ENCODE results near the gene DNM3. TPM values are rescaled to one million over a fixed set of nuclear protein-coding genes. Genes with fewer than 3 reads are reported as not detected.

Gene DNM3
- total RNA-seq, 3 donors from 2014 or later (not counting 1 experiment from before 2014, with no cell fraction given), result 2.5 to 3.3 (median 2.8) TPM

DNA sequence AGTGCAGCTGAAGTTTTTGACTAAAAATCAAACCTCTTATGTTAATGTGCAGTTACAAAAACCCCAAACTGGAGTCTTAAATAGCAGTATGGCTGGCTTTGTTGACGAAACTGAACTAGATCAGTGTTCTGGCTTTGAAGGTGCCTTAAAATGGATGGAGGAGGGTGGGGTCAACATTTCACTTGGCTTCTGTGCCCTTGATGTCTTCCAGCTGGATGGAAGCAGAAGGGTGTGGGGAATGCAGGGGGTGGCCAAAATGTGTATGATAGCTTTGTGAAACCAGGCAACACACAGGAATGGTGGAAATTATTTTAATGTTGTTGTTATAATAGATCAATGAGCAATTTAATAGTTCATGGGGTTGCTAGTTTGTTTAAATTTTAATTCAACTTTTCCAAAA is 482.4 kb downstream of the DNM3 start:
- 100% methylated on average over 1 of the region's 1 CpG for WGBS (ENCODE audit: insufficient coverage)
- no peak overlapping the region for H3K4me3 ChIP-seq (ENCODE audit: low read length)
- TF ChIP-seq, protein P1, sequence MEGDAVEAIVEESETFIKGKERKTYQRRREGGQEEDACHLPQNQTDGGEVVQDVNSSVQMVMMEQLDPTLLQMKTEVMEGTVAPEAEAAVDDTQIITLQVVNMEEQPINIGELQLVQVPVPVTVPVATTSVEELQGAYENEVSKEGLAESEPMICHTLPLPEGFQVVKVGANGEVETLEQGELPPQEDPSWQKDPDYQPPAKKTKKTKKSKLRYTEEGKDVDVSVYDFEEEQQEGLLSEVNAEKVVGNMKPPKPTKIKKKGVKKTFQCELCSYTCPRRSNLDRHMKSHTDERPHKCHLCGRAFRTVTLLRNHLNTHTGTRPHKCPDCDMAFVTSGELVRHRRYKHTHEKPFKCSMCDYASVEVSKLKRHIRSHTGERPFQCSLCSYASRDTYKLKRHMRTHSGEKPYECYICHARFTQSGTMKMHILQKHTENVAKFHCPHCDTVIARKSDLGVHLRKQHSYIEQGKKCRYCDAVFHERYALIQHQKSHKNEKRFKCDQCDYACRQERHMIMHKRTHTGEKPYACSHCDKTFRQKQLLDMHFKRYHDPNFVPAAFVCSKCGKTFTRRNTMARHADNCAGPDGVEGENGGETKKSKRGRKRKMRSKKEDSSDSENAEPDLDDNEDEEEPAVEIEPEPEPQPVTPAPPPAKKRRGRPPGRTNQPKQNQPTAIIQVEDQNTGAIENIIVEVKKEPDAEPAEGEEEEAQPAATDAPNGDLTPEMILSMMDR (IDR thresholded peaks at IDR 0.05), result no peak
- intact Hi-C loops (cut with micrococcal nuclease), result no loop called here
- H3K36me3 ChIP-seq (ENCODE audit: control insufficient read depth, insufficient read depth, low read length), result no peaks in the 10 kb centered on the region
- DNase-seq, result no peak
- ATAC-seq, result no peak
- Mint-ChIP-seq H3K4me3 (no peak overlapping the region), H3K36me3 (no peaks in the 10 kb centered on the region), H3K27ac (no peak overlapping the region), H3K4me1 (no peaks in the 10 kb centered on the region), H3K9me3 (peaks cover 2% of the 10 kb centered on the region in 2 donors), H3K27me3 (ENCODE audit: low read depth in 2 of 2) (no peaks in the 10 kb centered on the region)
- no peaks in the 10 kb centered on the region for H3K9me3 ChIP-seq (ENCODE audit: control insufficient read depth, insufficient read depth, low read length)
- no peaks in the 10 kb centered on the region for H3K27me3 ChIP-seq (ENCODE audit: control insufficient read depth, insufficient read depth, low read length)
- H3K4me1 ChIP-seq (ENCODE audit: control insufficient read depth, insufficient read depth, low read length), result no peaks in the 10 kb centered on the region
- no peak overlapping the region for H3K27ac ChIP-seq (ENCODE audit: low read length)

DNA sequence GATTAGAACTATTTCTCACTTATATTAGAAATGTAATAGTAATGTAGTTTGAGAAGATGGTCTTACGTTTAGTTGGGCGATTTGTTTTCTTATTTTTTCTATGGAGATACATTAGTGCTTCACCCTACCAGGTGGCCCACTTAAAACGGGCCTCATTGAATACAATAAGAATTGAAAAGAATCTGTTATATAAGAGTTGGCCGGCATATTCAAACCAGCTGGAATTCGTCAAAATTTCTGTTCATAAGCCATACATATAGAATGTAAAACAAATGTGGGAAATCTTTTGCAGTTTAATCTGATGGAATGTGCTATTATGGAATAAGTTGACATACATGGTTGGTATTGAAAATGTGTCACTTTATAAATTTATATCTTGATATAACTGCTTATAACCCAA is 482.8 kb downstream of the DNM3 start:
- no peak for DNase-seq
- no peak for ATAC-seq
- no peak overlapping the region for H3K27ac ChIP-seq (ENCODE audit: low read length)
- no peaks in the 10 kb centered on the region for H3K36me3 ChIP-seq (ENCODE audit: control insufficient read depth, insufficient read depth, low read length)
- Mint-ChIP-seq H3K27ac (no peak overlapping the region), H3K27me3 (ENCODE audit: low read depth in 2 of 2) (no peaks in the 10 kb centered on the region), H3K9me3 (peaks cover 2% of the 10 kb centered on the region in 2 donors), H3K4me3 (no peak overlapping the region), H3K36me3 (no peaks in the 10 kb centered on the region), H3K4me1 (no peaks in the 10 kb centered on the region)
- H3K4me1 ChIP-seq (ENCODE audit: control insufficient read depth, insufficient read depth, low read length), result no peaks in the 10 kb centered on the region
- H3K9me3 ChIP-seq (ENCODE audit: control insufficient read depth, insufficient read depth, low read length), result no peaks in the 10 kb centered on the region
- TF ChIP-seq, protein P1 (IDR thresholded peaks at IDR 0.05), result no peak
- intact Hi-C loops (cut with micrococcal nuclease), result no loop called here
- no peak overlapping the region for H3K4me3 ChIP-seq (ENCODE audit: low read length)
- H3K27me3 ChIP-seq (ENCODE audit: control insufficient read depth, insufficient read depth, low read length), result no peaks in the 10 kb centered on the region
- WGBS (ENCODE audit: insufficient coverage), result 90% methylated on average over 2 of the region's 5 CpGs

DNA sequence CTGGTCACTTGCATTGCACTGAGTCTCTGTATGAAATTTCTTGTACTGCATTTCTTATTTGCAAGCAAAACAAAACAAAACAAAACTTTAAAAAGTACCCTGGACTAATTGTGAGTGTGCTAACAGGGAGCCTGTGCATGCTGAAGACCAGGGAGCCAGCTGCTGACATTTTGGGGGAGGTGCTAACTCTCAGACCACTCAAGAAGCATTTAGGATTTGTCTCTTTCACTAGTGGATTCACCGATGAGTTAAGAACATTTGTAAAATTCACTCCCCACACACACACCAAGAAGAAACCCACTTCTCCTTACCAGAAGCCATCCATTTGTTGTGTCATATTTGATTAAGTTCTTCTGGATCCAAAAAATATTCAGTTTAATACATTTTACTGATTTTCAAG is 483.5 kb downstream of the DNM3 start:
- Histone ChIP-seq H3K4me3 (ENCODE audit: low read length) (no peak overlapping the region), H3K36me3 (ENCODE audit: control insufficient read depth, insufficient read depth, low read length) (no peaks in the 10 kb centered on the region), H3K27me3 (ENCODE audit: control insufficient read depth, insufficient read depth, low read length) (no peaks in the 10 kb centered on the region), H3K4me1 (ENCODE audit: control insufficient read depth, insufficient read depth, low read length) (no peaks in the 10 kb centered on the region), H3K9me3 (ENCODE audit: control insufficient read depth, insufficient read depth, low read length) (no peaks in the 10 kb centered on the region), H3K27ac (ENCODE audit: low read length) (no peak overlapping the region)
- no peaks in the 10 kb centered on the region for H3K4me1 Mint-ChIP-seq
- WGBS (ENCODE audit: insufficient coverage), result 80% methylated on average over 1 of the region's 1 CpG
- DNase-seq (no peak), ATAC-seq (no peak)
- intact Hi-C loops (cut with micrococcal nuclease), result no loop called here
- no peaks in the 10 kb centered on the region for H3K36me3 Mint-ChIP-seq
- no peak overlapping the region for H3K4me3 Mint-ChIP-seq
- H3K9me3 Mint-ChIP-seq, result peaks cover 2% of the 10 kb centered on the region in 2 donors
- TF ChIP-seq, protein P1 (IDR thresholded peaks at IDR 0.05), result no peak
- H3K27ac Mint-ChIP-seq, result no peak overlapping the region
- no peaks in the 10 kb centered on the region for H3K27me3 Mint-ChIP-seq (ENCODE audit: low read depth in 2 of 2)

DNA sequence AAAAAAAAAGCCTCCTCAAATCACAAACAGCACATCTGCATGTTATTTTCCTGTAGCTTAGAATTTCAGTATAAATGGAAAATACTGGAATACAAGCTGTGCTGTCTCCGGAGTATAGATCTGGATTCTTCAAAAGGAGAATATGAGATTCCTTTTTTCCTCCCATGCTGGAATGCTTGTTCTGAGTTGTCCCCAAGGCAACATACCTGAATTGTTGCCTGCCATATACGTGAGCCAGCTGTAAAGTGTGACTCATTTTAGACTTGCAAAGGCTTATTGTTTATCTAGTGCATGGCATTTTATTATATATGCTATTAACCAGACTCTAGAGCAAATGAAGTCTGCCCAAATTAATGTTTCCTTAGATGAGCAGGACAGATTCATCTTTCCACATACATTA is 484.2 kb downstream of the DNM3 start:
- intact Hi-C loops (cut with micrococcal nuclease), result no loop called here
- WGBS (ENCODE audit: insufficient coverage), result 100% methylated on average over 1 of the region's 2 CpGs
- H3K4me3 ChIP-seq (ENCODE audit: low read length), result no peak overlapping the region

More for the DNA sequence above, 484.2 kb downstream of the DNM3 start:
- Mint-ChIP-seq H3K27me3 (ENCODE audit: low read depth in 2 of 2) (no peaks in the 10 kb centered on the region), H3K9me3 (peaks cover 2% of the 10 kb centered on the region in 2 donors), H3K4me1 (no peaks in the 10 kb centered on the region), H3K4me3 (no peak overlapping the region), H3K36me3 (no peaks in the 10 kb centered on the region), H3K27ac (no peak overlapping the region)
- Histone ChIP-seq H3K27ac (ENCODE audit: low read length) (no peak overlapping the region), H3K4me1 (ENCODE audit: control insufficient read depth, insufficient read depth, low read length) (no peaks in the 10 kb centered on the region), H3K9me3 (ENCODE audit: control insufficient read depth, insufficient read depth, low read length) (no peaks in the 10 kb centered on the region), H3K36me3 (ENCODE audit: control insufficient read depth, insufficient read depth, low read length) (no peaks in the 10 kb centered on the region), H3K27me3 (ENCODE audit: control insufficient read depth, insufficient read depth, low read length) (no peaks in the 10 kb centered on the region)
- TF ChIP-seq, protein P1 (IDR thresholded peaks at IDR 0.05), result no peak
- no peak for ATAC-seq
- no peak for DNase-seq
